K562 (cell line): Measurements from ENCODE around the gene RBM17. TPM values are rescaled to one million over a fixed set of nuclear protein-coding genes. Genes with fewer than 3 reads are reported as not detected.

Source experiments
- ATAC-seq: fragments of 200-7000 bp; cut with Tn5 transposase; 3 replicates; pipeline ENCODE4 v1.9.1; 2020; ENCODE audit warnings: moderate library complexity
- BruUV-seq: library from RNA; stranded (reverse); fragments of 400-500 nt; replicated peaks from 2 replicates; lab custom pipeline; 2021; lab: Mats Ljungman, UMichigan
- CTCF ChIA-PET: fragments of 300-600 bp; formaldehyde crosslinking; extraction: SDS; loops from one replicate; lab custom pipeline; 2021; ENCODE audit warnings: low intra/inter-chr PET ratio; lab: Yijun Ruan, JAX
- POLR2A ChIA-PET: fragments of 300-600, 350-650 bp; sonication (Branson Sonifier 250); formaldehyde crosslinking; extraction: SDS; loops from one replicate; lab custom pipeline; 2021; ENCODE audit warnings: antibody characterized with exemption, inconsistent platforms; lab: Yijun Ruan, JAX
- DNase-seq, 4 experiments: peaks; one replicate each; pipeline versions ENCODE4 v3.0.0 to v3.0.0-alpha.2; 2011 to 2018; ENCODE audit warnings: low spot score in 3 of 4, mixed read lengths in 3 of 4; ENCODE audit errors: extremely low read depth in 1 of 4
- FAIRE-seq: peaks from 2 replicates; lab custom pipeline; 2011; peaks lifted over from hg19 to GRCh38; lab: Jason Lieb, UNC
- H2AFZ ChIP-seq: 2 replicates; pipeline ENCODE4 v1.6.0; 2011; ENCODE audit warnings: low read depth, low read length, control low read depth, inconsistent platforms
- H3K27ac ChIP-seq: fragments of 200-600 bp; 3 replicates; pipeline ENCODE4 v1.8.0; 2011; ENCODE audit warnings: low read depth, mild to moderate bottlenecking, control low read depth, inconsistent platforms, low read length, moderate library complexity, mixed read lengths; ENCODE audit errors: extremely low read depth
- H3K27me3 ChIP-seq, 2 experiments: fragments of 300-600 bp in 1 of 2; 2 replicates in 1 of 2; 3 replicates in 1 of 2; pipeline versions ENCODE4 v1.6.0 to v1.8.0; 2011; ENCODE audit warnings: inconsistent platforms in 2 of 2, low read length in 2 of 2, mild to moderate bottlenecking in 1 of 2, mixed read lengths in 1 of 2, moderate library complexity in 1 of 2; ENCODE audit not compliant: control insufficient read depth in 2 of 2, insufficient read depth in 2 of 2
- H3K36me3 ChIP-seq: fragments of 300-600 bp; 3 replicates; pipeline ENCODE4 v1.8.0; 2011; ENCODE audit warnings: mild to moderate bottlenecking, low read length, inconsistent platforms; ENCODE audit not compliant: control insufficient read depth, insufficient read depth
- H3K4me1 ChIP-seq, 2 experiments: fragments of 200-600 bp in 1 of 2; replicated peaks in 1 of 2; 2 replicates in 1 of 2; 3 replicates in 1 of 2; pipeline versions ENCODE4 v1.5.1 to v1.8.0; 2011; ENCODE audit warnings: inconsistent platforms in 2 of 2, low read length in 2 of 2, mild to moderate bottlenecking in 1 of 2, mixed read lengths in 1 of 2, moderate library complexity in 1 of 2; ENCODE audit not compliant: control insufficient read depth in 2 of 2, insufficient read depth in 2 of 2
- H3K4me2 ChIP-seq: 2 replicates; pipeline ENCODE4 v1.6.1; 2011; ENCODE audit warnings: low read length, control low read depth, inconsistent platforms, mixed read lengths; ENCODE audit not compliant: insufficient read depth
- H3K4me3 ChIP-seq: fragments of 200-600 bp; sonication (generic), shearing (Covaris generic); 2 replicates; pipeline ENCODE4 v1.5.1; 2016; ENCODE audit warnings: control low read depth, inconsistent platforms
- H3K79me2 ChIP-seq: fragments of 200-600 bp; 3 replicates; pipeline ENCODE4 v1.8.0; 2011; ENCODE audit warnings: low read length, inconsistent platforms; ENCODE audit not compliant: control insufficient read depth, insufficient read depth
- H3K9ac ChIP-seq, 2 experiments: 2 replicates each; pipeline versions ENCODE4 v1.6.0 to v1.6.1; 2011; ENCODE audit warnings: low read depth in 2 of 2, low read length in 2 of 2, control low read depth in 1 of 2, inconsistent platforms in 1 of 2, mild to moderate bottlenecking in 1 of 2, mixed read lengths in 1 of 2; ENCODE audit not compliant: insufficient read depth in 1 of 2
- H3K9me1 ChIP-seq: one replicate; pipeline ENCODE4 v1.6.0; 2011; ENCODE audit warnings: inconsistent platforms, mild to moderate bottlenecking, low read length, moderate library complexity; ENCODE audit not compliant: control insufficient read depth, insufficient read depth
- H3K9me3 ChIP-seq: replicated peaks from 2 replicates; pipeline ENCODE4 v1.5.1; 2011; ENCODE audit warnings: low read depth, low read length, inconsistent platforms; ENCODE audit not compliant: control insufficient read depth, insufficient read depth
- H4K20me1 ChIP-seq: replicated peaks from 2 replicates; pipeline ENCODE4 v1.6.1; 2011; ENCODE audit warnings: low read length, inconsistent platforms, mixed read lengths; ENCODE audit not compliant: control insufficient read depth, insufficient read depth
- DPF2 ChIP-seq: fragments of 450-650 bp; IDR thresholded peaks from 2 replicates; pipeline ENCODE4 v1.6.1; 2016
- HDAC1 ChIP-seq, 2 experiments: fragments of 450-650 bp; IDR thresholded peaks; 2 replicates each; pipeline ENCODE4 v1.6.1; 2016 to 2017; ENCODE audit warnings: inconsistent platforms in 1 of 2, mild to moderate bottlenecking in 1 of 2, moderate library complexity in 1 of 2
- ILF3 ChIP-seq: fragments of 450-650 bp; IDR thresholded peaks from 2 replicates; pipeline ENCODE4 v1.6.1; 2018; ENCODE audit warnings: antibody characterized with exemption, mild to moderate bottlenecking, moderate library complexity, borderline replicate concordance
- ZC3H4 ChIP-seq: sonication (generic); formaldehyde crosslinking; IDR thresholded peaks from 2 replicates; pipeline ENCODE4 v1.9.0; 2021; ENCODE audit warnings: missing genetic modification reagents, borderline replicate concordance
- ZNF24 ChIP-seq: fragments of 450-650 bp; IDR thresholded peaks from 2 replicates; pipeline ENCODE4 v1.6.1; 2016
- WGBS: fragments of 100-300 bp; shearing (Covaris generic); methylation state at CpG from one replicate; pipeline ENCODE4 v1.1.6; 2016; ENCODE audit warnings: low coverage, mixed read lengths; ENCODE audit not compliant: insufficient coverage; ENCODE audit errors: missing lambda C conversion rate; 5-methylcytosine and 5-hydroxymethylcytosine counted together
- in situ Hi-C: fragments of 300-500 bp; cut with MboI; formaldehyde crosslinking; loops from 4 replicates; pipeline ENCODE4 v1.15.0; 2018; ENCODE audit warnings: inconsistent platforms, mixed read lengths
- intact Hi-C: fragments of 100-400 bp; cut with micrococcal nuclease; formaldehyde crosslinking; loops from 2 replicates; pipeline ENCODE4 v1.14.2; 2022
- polyA plus RNA-seq, 8 experiments: library from polyadenylated mRNA; depleted of rRNA in 4 of 8; stranded (reverse) in 5 of 8; unstranded in 3 of 8; fragments of >200 nt; fragmentation: Nextera tagmentation in 2 of 8; fragmentation: Illumina TruSeq in 1 of 8; extraction: Ambion mirVana in 2 of 8; extraction: Trizol in 1 of 8; gene quantifications; 2 replicates each; pipeline versions ENCODE4 v1.2.1 to v1.2.3, GENCODE V29; 2011 to 2014; ENCODE audit warnings: inconsistent platforms in 1 of 8, missing spikeins in 1 of 8
- total RNA-seq, 7 experiments: library from RNA; depleted of rRNA in 6 of 7; stranded (reverse); fragments of >200 nt in 6 of 7; fragmentation: Illumina TruSeq in 2 of 7; extraction: Trizol in 2 of 7; gene quantifications; 2 replicates each; pipeline versions ENCODE4 v1.2.1 to v1.2.3, GENCODE V29; 2011 to 2021; ENCODE audit warnings: low replicate concordance in 1 of 7

Gene RBM17
- total and polyA plus RNA-seq, 9 of the 15 experiments (the other 6 are each of a cell fraction or from before 2014, with no cell fraction given), result 23.6 to 217 (median 124) TPM

DNA sequence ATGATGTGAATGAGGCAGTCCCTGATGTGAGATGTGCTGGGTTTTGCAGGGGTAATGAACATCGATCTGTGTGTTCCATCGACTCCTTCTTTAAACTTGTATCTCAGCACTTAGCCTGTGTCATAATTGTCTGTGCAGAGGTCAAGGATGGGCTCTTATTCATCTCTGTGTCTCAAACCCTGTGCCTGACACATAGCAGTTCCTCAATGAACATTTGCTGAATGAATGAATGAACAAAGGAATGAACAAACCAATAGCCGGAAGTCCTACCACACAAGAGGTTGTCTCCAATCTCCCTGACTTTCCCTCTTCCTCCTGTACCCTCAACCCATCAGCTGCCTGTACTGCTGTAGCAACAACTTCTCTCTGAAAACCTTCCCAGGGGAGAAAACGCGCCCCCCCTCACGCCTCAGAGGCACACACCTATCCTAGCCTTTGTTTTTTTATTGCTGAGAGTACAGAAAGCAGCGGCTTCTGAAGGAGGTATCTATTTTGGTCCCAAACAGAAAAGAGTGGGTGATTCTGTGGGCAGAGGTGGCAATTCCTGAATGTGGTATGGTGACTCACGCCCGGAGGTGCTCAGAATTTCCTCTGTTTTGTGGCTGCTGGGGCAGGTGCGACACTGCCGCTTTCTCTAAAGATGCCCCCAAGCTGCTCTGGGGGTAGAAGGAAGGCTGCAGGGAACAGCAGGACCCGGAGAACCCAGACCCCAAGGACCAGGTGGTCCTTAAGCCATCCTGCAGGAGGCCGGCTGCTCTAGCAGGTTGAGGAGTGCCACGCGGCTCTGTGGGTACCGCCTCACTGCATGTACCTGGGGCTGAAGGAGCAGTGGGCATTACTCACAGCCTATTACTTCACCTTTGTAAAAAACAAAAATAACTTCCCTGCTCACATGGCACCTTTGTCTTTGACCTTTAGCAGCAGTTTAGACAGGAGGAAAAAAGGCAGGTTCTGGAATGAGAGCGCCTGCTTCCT, 36.3 kb upstream of the RBM17 start:
- H3K27ac ChIP-seq, result no peak overlapping the region
- TF ChIP-seq DPF2 (no peak), ZC3H4 (CRISPR knock-in tag) (no peak), HDAC1 (IDR thresholded peaks at IDR 0.05) (no peak), ZNF24 (peak; percentile 74), ILF3 (no peak)

More for the DNA sequence above, 36.3 kb upstream of the RBM17 start:
- in situ Hi-C loops, result no loop called here
- no peak overlapping the region for H3K4me2 ChIP-seq
- H2AFZ ChIP-seq, result no peak overlapping the region; the same call in 1 of the 2 replicates
- intact Hi-C loops, result no loop called here
- POLR2A ChIA-PET, result interaction anchor here (0.6 kb wide), 1 partner anchor 248 kb away, joined by 3 read pairs; no protein-coding TSS in a partner anchor
- H3K79me2 ChIP-seq, result no peaks in the 10 kb centered on the region
- peaks cover 3 to 8% of the 10 kb centered on the region in 2 experiments; a peak in 3 of 5 replicates for H3K27me3 ChIP-seq
- no TSS peak for BruUV-seq
- peaks cover 10 to 14% of the 10 kb centered on the region in 2 experiments for H3K4me1 ChIP-seq
- no peak overlapping the region for H3K9ac ChIP-seq
- WGBS, result 72% methylated on average over 17 of the region's 17 CpGs
- no peak for FAIRE-seq
- ATAC-seq, result no peak
- no peak overlapping the region for H3K4me3 ChIP-seq
- H3K36me3 ChIP-seq, result no peaks in the 10 kb centered on the region
- no peaks in the 10 kb centered on the region for H4K20me1 ChIP-seq
- no peaks in the 10 kb centered on the region for H3K9me3 ChIP-seq
- CTCF ChIA-PET, result interaction anchor here (0.6 to 0.7 kb wide), 2 partner anchors 39 to 239 kb away, joined by 3 read pairs; partner anchors contain the start of gene GDI2
- H3K9me1 ChIP-seq, result no peaks in the 10 kb centered on the region
- no peak for DNase-seq
